Nephron progenitor cell (in vitro differentiated cells): ENCODE measurements around the gene WDR88.

Experiments used
- DNase-seq: peaks from one replicate; pipeline ENCODE4 v3.0.0; 2021
- H3K27ac Mint-ChIP-seq: 2 replicates; pipeline ENCODE4 v1.8.0; 2021; ENCODE audit warnings: mild to moderate bottlenecking, moderate library complexity, mixed read lengths
- H3K27me3 Mint-ChIP-seq: 2 replicates; pipeline ENCODE4 v1.8.0; 2021; ENCODE audit warnings: mild to moderate bottlenecking, low read depth, mixed read lengths; ENCODE audit not compliant: poor library complexity
- H3K36me3 Mint-ChIP-seq: 2 replicates; pipeline ENCODE4 v1.8.0; 2021; ENCODE audit warnings: low read depth, mixed read lengths
- H3K4me1 Mint-ChIP-seq: 2 replicates; pipeline ENCODE4 v1.8.0; 2021; ENCODE audit warnings: mixed read lengths
- H3K4me3 Mint-ChIP-seq: 2 replicates; pipeline ENCODE4 v1.8.0; 2021; ENCODE audit warnings: mild to moderate bottlenecking, moderate library complexity, mixed read lengths
- H3K9me3 Mint-ChIP-seq: 2 replicates; pipeline ENCODE4 v1.8.0; 2021; ENCODE audit warnings: mild to moderate bottlenecking, moderate library complexity, mixed read lengths
- TF ChIP-seq, protein P1 (sequence below): fragments of 200-600 bp; sonication (generic); IDR thresholded peaks from 2 replicates; pipeline ENCODE4 v1.5.0; 2021; ENCODE audit warnings: antibody characterized with exemption

The WDR88 gene

DNA sequence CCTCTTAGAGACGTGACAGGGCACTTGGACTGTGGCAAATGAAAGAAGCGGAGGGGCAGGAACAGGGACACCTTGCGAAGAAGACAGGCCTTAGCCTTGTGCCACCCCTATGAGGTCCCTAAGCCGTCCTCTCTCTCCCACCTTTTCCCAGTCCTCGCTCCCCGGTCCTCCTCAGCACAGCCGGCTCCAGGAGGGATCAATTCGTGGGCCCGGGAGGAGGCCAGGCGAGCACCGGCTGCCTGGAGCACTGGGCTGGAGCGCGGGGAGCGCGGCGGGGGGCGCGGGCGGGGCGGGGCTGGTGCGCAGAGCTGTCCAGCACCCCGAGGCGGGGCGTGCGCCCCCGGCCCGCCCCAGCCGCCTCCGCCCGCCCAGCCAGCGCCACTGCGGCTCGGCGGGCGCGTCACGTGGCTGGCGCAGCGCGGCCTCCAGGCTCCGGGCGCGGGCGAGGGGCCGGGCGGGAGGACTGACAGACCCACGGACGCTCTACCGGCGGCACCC, 62.0 kb downstream of the WDR88 start, which contains the start of gene LRP3:
Gene LRP3, plus strand, starts transcription at position 466 of the 498 bp plus-strand sequence. CDS start 456 bp downstream, outside the sequence.
- TF ChIP-seq, protein P1, sequence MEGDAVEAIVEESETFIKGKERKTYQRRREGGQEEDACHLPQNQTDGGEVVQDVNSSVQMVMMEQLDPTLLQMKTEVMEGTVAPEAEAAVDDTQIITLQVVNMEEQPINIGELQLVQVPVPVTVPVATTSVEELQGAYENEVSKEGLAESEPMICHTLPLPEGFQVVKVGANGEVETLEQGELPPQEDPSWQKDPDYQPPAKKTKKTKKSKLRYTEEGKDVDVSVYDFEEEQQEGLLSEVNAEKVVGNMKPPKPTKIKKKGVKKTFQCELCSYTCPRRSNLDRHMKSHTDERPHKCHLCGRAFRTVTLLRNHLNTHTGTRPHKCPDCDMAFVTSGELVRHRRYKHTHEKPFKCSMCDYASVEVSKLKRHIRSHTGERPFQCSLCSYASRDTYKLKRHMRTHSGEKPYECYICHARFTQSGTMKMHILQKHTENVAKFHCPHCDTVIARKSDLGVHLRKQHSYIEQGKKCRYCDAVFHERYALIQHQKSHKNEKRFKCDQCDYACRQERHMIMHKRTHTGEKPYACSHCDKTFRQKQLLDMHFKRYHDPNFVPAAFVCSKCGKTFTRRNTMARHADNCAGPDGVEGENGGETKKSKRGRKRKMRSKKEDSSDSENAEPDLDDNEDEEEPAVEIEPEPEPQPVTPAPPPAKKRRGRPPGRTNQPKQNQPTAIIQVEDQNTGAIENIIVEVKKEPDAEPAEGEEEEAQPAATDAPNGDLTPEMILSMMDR, result no peak
- no peaks in the 10 kb centered on the region for H3K36me3 Mint-ChIP-seq
- H3K9me3 Mint-ChIP-seq, result no peaks in the 10 kb centered on the region
- no peak within 1 kb of the TSS for H3K27ac Mint-ChIP-seq
- peak; percentile 78 for DNase-seq
- H3K27me3 Mint-ChIP-seq, result peaks cover 32% of the 10 kb centered on the region
- no peaks in the 10 kb centered on the region for H3K4me1 Mint-ChIP-seq
- H3K4me3 Mint-ChIP-seq, result peak within 1 kb of the TSS; percentile 83

DNA sequence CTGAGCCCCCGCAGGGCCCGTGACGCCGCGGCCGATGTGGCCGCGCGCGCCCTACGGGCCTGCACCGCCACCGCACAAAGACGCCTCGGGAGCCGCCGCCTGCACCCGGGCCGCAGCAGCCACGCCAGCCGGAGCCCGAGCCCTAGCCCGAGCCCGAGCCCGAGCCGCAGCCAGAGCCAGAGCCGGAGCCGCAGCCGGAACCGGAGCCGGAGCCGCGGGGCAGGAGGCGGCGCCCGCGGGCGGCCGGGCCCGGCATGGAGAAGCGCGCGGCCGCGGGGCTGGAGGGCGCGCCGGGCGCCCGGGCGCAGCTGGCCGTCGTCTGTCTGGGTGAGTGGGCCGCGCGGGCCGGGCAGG, 62.6 kb downstream of the WDR88 start:
- H3K4me1 Mint-ChIP-seq, result no peaks in the 10 kb centered on the region
- no peaks in the 10 kb centered on the region for H3K36me3 Mint-ChIP-seq
- H3K27me3 Mint-ChIP-seq, result peaks cover 32% of the 10 kb centered on the region
- TF ChIP-seq, protein P1, result no peak
- H3K9me3 Mint-ChIP-seq, result no peaks in the 10 kb centered on the region
- no peak overlapping the region for H3K4me3 Mint-ChIP-seq
- no peak overlapping the region for H3K27ac Mint-ChIP-seq
- peak; percentile 47 for DNase-seq

DNA sequence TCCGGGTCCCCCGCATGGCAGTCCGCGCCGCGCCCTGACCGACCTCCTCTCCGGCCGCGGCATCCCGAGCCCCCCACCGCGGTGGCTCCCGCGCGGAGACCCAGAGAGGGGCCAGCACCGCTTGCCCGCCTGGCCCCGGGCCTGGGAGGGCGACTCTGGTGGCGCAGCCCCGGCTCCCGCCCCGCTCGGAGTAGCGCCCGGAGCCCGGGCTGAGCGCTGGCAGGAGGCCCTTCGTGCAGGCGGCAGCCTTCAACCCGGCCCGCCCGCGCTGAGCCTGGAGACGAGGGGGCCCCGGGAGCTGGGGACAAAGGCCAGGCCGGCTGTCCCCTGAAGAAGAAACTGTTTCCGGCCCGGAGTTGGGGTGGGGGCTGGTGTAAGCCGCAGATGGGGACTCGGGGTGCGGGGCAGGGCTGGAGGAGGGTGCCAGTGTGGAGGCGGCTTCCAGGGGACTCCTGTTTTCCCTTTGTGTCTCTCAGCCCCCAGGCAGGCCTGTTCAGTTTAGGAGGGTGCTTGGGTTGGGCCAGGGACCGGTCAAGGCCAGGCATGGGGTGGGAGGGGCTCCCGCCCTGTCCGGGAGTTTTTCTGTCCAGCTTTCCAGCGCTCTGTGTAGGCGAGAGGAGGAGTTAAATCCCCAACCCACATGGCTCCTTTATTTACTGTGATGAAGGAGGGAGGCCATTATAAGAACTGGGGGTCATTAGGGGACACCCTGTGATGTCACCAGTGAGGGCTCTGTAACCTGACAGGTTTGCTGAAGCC, 63.2 kb downstream of the WDR88 start:
- TF ChIP-seq, protein P1, result no peak
- Mint-ChIP-seq H3K27me3 (peaks cover 28% of the 10 kb centered on the region), H3K36me3 (no peaks in the 10 kb centered on the region), H3K9me3 (no peaks in the 10 kb centered on the region), H3K4me1 (no peaks in the 10 kb centered on the region), H3K4me3 (peak overlapping the region; percentile 83), H3K27ac (no peak overlapping the region)
- DNase-seq, result peak; percentile 50

DNA sequence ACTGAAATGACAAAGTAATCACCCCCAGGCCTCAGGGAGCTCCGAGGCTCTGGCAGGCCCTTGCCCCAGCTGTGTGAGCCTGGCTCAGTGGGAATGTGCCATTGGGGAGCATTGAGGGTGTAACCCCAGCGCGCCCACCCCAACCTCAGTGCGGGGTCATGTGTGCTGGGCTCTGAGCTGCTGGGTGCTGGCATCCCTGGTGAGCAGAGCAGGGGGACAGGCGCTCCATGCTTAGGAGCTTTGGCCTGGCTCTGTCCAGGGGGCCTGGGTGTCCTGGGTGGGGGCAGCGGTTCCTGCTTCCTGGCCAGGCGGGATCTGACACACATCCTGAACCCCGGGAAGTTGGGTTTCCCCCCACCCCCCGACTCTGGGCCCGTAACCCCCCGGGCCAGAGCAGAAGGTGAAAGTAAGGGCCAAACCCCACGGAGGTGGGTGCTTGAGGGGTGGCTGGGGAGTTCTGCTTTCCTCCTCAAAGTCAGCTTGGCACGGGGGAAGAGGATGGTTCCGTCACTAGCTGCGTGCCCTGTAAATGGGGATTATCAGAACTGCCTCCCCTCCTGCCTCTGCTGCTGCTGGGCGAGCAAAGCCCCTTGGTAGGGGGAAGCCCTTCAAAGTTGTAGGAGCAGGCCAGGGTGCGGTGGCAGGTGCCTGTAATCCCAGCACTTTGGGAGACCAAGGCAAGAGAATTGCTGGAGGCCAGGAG, 63.9 kb downstream of the WDR88 start:
- H3K4me3 Mint-ChIP-seq, result peak overlapping the region; percentile 83
- DNase-seq, result no peak
- H3K4me1 Mint-ChIP-seq, result no peaks in the 10 kb centered on the region
- H3K27ac Mint-ChIP-seq, result no peak overlapping the region
- peaks cover 24% of the 10 kb centered on the region for H3K27me3 Mint-ChIP-seq
- TF ChIP-seq, protein P1, result no peak
- H3K36me3 Mint-ChIP-seq, result no peaks in the 10 kb centered on the region
- no peaks in the 10 kb centered on the region for H3K9me3 Mint-ChIP-seq

DNA sequence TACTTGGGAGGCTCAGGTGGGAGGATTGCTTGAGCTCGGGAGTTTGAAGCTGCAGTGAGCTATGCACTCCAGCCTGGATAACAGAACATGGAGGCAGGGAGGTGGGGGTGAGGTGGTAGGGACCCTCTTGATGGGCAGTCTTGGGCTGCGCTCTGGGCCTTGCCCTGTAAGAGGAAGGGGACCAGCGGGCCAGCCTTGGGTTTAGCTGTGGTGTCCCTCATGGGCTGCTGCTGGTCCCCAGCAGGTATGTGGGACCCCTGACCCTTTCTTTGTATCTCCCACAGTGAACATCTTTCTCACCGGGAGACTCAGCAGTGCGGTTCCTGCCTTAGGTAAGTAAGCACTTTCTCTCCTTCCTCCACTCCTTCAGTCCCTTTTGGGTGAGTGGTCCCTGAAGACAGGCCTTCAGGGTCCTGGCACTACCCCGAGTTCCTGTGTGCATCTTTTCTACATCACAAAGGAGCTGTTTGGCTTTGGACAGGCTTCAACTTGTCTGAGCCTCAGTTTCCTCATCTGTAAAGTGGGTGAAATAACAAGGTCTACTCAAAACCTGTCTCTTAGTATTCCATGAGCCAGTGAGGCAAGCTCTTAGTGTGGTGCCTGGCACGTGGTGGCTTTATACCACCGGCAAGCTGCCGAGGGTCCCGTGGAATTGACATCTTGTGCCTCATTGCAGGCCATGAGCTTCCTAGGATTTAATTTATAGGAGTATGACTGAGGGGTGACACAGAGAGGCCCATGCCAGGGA, 64.7 kb downstream of the WDR88 start:
- H3K9me3 Mint-ChIP-seq, result no peaks in the 10 kb centered on the region
- no peak for DNase-seq
- TF ChIP-seq, protein P1, result no peak
- peaks cover 23% of the 10 kb centered on the region for H3K27me3 Mint-ChIP-seq
- peak overlapping the region; percentile 63 for H3K4me3 Mint-ChIP-seq
- H3K27ac Mint-ChIP-seq, result no peak overlapping the region
- no peaks in the 10 kb centered on the region for H3K4me1 Mint-ChIP-seq
- H3K36me3 Mint-ChIP-seq, result no peaks in the 10 kb centered on the region
